Ascending aorta (tissue), 2 donors: ENCODE data around the gene ZNF716. TPM values are rescaled to one million over a fixed set of nuclear protein-coding genes. Genes with fewer than 3 reads are reported as not detected.

Experiments used
- DNase-seq, 2 donors: peaks; one replicate each; pipeline ENCODE4 v3.0.0-alpha.2; 2019; ENCODE audit warnings: low spot score in 2 of 2
- H3K27ac ChIP-seq, 2 donors: fragments of 200-600 bp; sonication (generic); one replicate each; pipeline ENCODE4 v1.5.1; 2016 to 2017; ENCODE audit warnings: mild to moderate bottlenecking in 1 of 2
- H3K27me3 ChIP-seq: fragments of 200-600 bp; sonication (generic); one replicate; pipeline ENCODE4 v1.5.1; 2017
- H3K36me3 ChIP-seq, 2 donors: fragments of 200-600 bp; sonication (generic); one replicate each; pipeline ENCODE4 v1.5.1; 2016
- H3K4me1 ChIP-seq, 2 donors: fragments of 200-600 bp; sonication (generic); one replicate each; pipeline ENCODE4 v1.5.1; 2016 to 2017; ENCODE audit warnings: mild to moderate bottlenecking in 1 of 2
- H3K4me3 ChIP-seq, 2 donors: fragments of 200-600 bp; sonication (generic); one replicate each; pipeline ENCODE4 v1.5.1; 2016 to 2017; ENCODE audit warnings: mild to moderate bottlenecking in 1 of 2
- H3K9me3 ChIP-seq, 2 donors: fragments of 200-600 bp; sonication (generic); one replicate each; pipeline ENCODE4 v1.5.1; 2016
- CTCF ChIP-seq, 3 experiments: fragments of 200-600 bp in 2 of 3; fragments of 450-650 bp in 1 of 3; sonication (generic) in 2 of 3; IDR thresholded peaks; one replicate each; pipeline ENCODE4 v1.5.1; 2016 to 2019; ENCODE audit warnings: antibody characterized with exemption in 3 of 3, mild to moderate bottlenecking in 1 of 3, moderate library complexity in 1 of 3
- intact Hi-C: fragments of 100-400 bp; cut with DNase I; formaldehyde crosslinking; loops from one replicate; pipeline ENCODE4 v1.15.1; 2023
- total RNA-seq: library from RNA; depleted of rRNA; stranded (reverse); fragments of >200 nt; gene quantifications from one replicate; pipeline ENCODE4 v1.1.0, GENCODE V29; 2016

The ZNF716 gene
- total RNA-seq, 1 donor from 2014 or later, result not detected

GRCh38 chr7:57407125-57407524 is 42.9 kb upstream of the ZNF716 start:
- Histone ChIP-seq H3K36me3 (no peaks in the 10 kb centered on the region), H3K27me3 (no peaks in the 10 kb centered on the region), H3K9me3 (peaks cover 0 to 2% of the 10 kb centered on the region in 2 donors), H3K27ac (no peak overlapping the region), H3K4me3 (no peak overlapping the region), H3K4me1 (no peaks in the 10 kb centered on the region)
- TF ChIP-seq CTCF (IDR thresholded peaks at IDR 0.05), result no peak
- no peak for DNase-seq
- intact Hi-C loops, result no loop called here

GRCh38 chr7:57412168-57412567 is 37.8 kb upstream of the ZNF716 start:
- no peak for TF ChIP-seq CTCF (IDR thresholded peaks at IDR 0.05)
- Histone ChIP-seq H3K4me3 (no peak overlapping the region), H3K36me3 (no peaks in the 10 kb centered on the region), H3K9me3 (no peaks in the 10 kb centered on the region), H3K27me3 (no peaks in the 10 kb centered on the region), H3K4me1 (no peaks in the 10 kb centered on the region), H3K27ac (no peak overlapping the region)
- intact Hi-C loops, result no loop called here
- DNase-seq, result no peak

GRCh38 chr7:57412618-57413017 is 37.4 kb upstream of the ZNF716 start:
- intact Hi-C loops, result no loop called here
- Histone ChIP-seq H3K27ac (no peak overlapping the region), H3K4me1 (no peaks in the 10 kb centered on the region), H3K36me3 (no peaks in the 10 kb centered on the region), H3K4me3 (no peak overlapping the region), H3K9me3 (no peaks in the 10 kb centered on the region), H3K27me3 (no peaks in the 10 kb centered on the region)
- no peak for TF ChIP-seq CTCF (IDR thresholded peaks at IDR 0.05)
- no peak for DNase-seq

- intact Hi-C loops, result no loop called here
- TF ChIP-seq CTCF (IDR thresholded peaks at IDR 0.05), result no peak
- no peaks in the 10 kb centered on the region for H3K4me1 ChIP-seq
- no peaks in the 10 kb centered on the region for H3K36me3 ChIP-seq
- H3K9me3 ChIP-seq, result no peaks in the 10 kb centered on the region
- H3K4me3 ChIP-seq, result no peak overlapping the region
- H3K27ac ChIP-seq, result no peak overlapping the region
- DNase-seq, result no peak
- no peaks in the 10 kb centered on the region for H3K27me3 ChIP-seq
Measured at GRCh38 chr7:57413529-57414398, 36.2 kb upstream of the ZNF716 start.

GRCh38 chr7:57414415-57414814 is 35.6 kb upstream of the ZNF716 start:
- Histone ChIP-seq H3K27me3 (no peaks in the 10 kb centered on the region), H3K4me3 (no peak overlapping the region), H3K27ac (no peak overlapping the region), H3K36me3 (no peaks in the 10 kb centered on the region), H3K4me1 (no peaks in the 10 kb centered on the region), H3K9me3 (no peaks in the 10 kb centered on the region)
- no peak for TF ChIP-seq CTCF (IDR thresholded peaks at IDR 0.05)
- no peak for DNase-seq
- intact Hi-C loops, result no loop called here
